ENCODE data around the gene SAT1.

GRCh38 chrX:23825675-23826074 lies 42.7 kb downstream of the SAT1 start:
- TF ChIP-seq POLR2A (IDR thresholded peaks at IDR 0.05; ENCODE audit: low read length) (no peak), GATA1 (IDR thresholded peaks at IDR 0.05; ENCODE audit: low read depth, low read length) (no peak)
